GM19468 (cell line): ENCODE results near the gene PBX4.

ENCODE experiments used
- ATAC-seq: cut with Tn5 transposase; IDR thresholded peaks from one replicate; pipeline ENCODE4 v1.9.1; 2021; ENCODE audit warnings: mild to moderate bottlenecking, moderate library complexity, moderate number of reproducible peaks; ENCODE audit not compliant: unreplicated experiment; ENCODE audit errors: extremely low read depth

The PBX4 gene

DNA sequence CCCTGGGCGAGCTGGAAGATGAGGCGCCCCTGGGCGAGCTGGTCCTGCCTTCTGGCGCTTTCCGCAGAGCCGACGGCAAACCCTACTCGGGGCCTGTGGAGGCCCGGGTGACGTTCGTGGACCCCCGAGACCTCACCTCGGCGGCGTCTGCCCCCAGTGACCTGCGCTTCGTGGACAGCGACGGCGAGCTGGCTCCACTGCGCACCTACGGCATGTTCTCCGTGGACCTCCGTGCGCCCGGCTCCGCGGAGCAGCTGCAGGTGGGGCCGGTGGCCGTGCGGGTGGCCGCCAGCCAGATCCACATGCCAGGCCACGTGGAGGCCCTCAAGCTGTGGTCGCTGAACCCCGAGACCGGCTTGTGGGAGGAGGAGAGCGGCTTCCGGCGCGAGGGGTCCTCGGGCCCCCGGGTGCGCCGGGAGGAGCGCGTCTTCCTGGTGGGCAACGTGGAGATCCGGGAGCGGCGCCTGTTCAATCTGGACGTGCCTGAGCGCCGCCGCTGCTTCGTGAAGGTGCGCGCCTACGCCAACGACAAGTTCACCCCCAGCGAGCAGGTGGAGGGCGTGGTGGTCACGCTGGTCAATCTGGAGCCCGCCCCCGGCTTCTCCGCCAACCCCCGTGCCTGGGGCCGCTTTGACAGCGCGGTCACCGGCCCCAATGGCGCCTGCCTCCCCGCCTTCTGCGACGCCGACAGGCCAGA lies 74.1 kb downstream of the PBX4 start:
- ATAC-seq, result no peak

GRCh38 chr19:19543640-19544039 lies 74.8 kb downstream of the PBX4 start:
- ATAC-seq, result no peak

DNA sequence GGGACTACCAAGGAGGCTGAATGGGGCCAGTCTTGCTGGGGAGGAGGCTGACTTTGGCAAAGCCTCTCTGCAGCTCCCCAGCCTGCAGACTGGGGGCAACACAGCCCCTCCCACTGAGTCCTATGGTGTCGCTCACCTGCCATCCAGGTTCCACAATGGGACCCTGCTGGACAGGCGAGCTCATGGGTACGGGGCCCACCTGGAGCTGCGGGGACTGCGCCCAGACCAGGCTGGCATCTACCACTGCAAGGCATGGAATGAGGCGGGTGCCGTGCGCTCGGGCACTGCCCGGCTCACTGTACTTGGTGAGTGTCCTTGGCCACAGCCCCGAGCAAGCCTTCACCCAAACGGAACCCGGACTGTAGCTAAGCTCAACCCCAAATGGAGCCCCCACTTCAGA lies 75.4 kb downstream of the PBX4 start:
- no peak for ATAC-seq

GRCh38 chr19:19542507-19542906 lies 76.0 kb downstream of the PBX4 start:
- ATAC-seq, result no peak

- ATAC-seq, result no peak
Observed at GRCh38 chr19:19541616-19542015, 76.9 kb downstream of the PBX4 start.

DNA sequence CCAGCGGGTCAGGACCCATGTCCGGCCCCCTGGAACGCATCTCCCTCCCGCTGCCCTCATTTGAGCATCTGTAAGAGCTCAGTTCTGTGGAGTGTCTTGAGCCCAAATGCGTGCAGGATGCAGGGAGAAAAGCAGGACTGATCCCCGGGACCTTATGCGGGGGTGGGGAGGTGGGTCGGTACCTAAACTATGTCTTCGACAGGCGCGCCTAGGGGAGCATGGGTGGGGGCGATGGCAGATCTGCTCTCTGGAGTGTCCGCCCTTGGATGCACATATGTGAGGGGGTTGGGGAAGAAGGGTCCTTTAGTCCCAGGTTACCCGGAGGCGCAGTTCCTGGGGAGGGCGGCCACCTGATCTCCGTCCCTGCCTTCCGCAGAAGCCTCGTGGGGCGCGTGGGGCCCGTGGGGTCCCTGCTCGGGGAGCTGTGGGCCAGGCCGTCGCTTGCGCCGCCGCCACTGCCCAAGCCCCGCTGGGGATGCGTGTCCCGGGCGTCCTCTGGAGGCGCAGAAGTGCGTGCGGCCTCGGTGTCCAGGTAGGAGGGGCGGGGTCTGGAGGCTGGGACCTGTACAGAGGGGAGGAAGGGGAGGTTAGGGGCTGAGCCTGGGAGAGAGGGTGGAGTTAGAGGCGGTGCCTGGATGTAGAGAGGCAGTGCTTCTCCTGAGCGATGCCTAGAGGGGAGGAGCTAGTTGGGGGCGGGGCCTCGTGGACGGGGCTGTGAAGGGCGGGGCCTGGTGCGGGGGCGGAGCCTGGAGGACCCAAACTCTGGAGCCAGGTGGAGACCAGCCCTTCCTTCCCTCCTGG lies 77.6 kb downstream of the PBX4 start:
- no peak for ATAC-seq

- no peak for ATAC-seq
Observed at GRCh38 chr19:19540064-19540714, 78.3 kb downstream of the PBX4 start.

DNA sequence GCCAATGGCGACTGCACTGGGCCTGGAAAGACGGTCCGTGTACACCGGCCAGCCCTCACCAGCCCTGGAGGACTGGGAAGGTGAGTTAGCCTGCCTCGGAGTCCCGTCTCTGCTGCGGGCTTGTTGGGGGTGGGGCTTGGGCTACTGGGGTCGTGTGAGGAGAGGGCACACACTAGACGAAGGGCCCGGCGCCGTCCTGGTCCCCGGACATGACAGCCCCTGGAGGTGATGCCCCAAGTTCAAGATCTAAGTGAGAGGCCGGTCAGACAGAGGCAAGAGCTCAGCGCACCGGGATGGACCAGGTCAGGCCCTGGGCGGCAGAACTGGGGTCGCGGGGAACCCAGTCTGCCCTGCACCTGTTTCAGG lies 78.8 kb downstream of the PBX4 start:
- ATAC-seq, result no peak

DNA sequence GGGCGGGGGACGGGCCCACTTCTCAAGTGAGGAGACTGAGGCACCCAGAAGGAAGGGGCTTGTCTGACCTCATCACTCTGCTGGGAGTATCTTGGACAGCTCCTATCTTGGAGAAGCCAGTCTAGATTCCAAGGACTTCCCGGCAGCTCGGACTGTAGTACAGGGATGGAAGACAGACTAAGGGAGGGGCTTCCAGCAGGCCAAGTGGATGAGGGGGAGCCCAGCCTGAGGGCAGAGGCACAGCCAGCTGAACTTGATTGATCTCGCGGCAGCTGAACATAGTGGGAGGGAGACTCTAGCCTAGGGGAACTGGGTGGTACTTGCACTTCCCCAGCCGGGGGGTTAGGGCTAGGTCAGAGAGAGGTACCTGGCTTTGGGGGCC lies 79.7 kb downstream of the PBX4 start:
- ATAC-seq, result no peak

GRCh38 chr19:19538061-19538784 lies 80.3 kb downstream of the PBX4 start, which contains the start of gene CILP2:
Gene CILP2 (plus strand): TSS chr19:19538265. CDS start chr19:19538350, 85 bp downstream.
- no peak for ATAC-seq

DNA sequence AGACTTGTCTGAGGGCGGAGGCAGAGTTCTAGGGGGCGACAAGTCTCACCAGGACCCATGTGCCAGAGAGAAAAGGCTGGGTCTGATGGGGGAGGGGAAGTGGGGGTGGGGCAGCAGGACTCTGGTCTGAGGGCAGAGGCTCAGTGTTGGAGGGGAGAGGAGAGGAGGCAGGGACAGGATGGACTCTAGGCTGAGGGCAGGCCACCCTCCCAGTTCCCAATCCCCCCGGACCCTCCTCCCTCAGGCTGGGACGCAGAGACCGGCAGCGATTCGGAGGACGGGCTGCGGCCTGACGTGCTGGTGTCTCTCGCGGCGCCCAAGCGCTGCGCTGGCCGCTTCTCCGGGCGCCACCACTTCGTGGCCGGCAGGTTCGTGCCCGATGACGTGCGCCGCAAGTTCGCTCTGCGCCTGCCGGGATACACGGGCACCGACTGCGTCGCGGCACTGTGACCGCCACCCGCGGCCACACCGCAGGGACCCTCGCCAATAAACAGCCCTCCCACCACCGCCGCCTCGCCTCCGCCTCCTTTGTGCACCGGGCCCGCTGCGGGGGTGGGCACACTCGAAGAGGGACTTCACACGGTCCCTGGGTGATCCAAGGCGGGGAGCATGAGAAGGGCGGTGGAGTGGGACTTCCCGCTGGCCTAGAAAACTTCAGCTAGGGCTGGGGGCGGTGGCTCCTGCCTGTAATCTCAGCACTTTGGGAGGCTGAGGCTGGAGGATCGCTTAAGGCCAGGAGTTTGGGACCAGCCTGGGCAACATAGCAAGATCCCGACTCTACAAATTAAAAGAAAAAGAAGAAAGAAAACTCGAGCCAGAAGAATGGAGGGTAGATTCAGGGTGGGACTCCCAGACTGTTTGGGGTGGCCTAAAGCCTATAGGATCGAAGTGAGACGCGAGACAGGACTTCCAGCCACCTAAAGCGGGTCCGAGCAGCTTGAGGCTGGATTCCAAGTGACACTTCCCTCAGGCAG lies 81.1 kb downstream of the PBX4 start:
- no peak for ATAC-seq

DNA sequence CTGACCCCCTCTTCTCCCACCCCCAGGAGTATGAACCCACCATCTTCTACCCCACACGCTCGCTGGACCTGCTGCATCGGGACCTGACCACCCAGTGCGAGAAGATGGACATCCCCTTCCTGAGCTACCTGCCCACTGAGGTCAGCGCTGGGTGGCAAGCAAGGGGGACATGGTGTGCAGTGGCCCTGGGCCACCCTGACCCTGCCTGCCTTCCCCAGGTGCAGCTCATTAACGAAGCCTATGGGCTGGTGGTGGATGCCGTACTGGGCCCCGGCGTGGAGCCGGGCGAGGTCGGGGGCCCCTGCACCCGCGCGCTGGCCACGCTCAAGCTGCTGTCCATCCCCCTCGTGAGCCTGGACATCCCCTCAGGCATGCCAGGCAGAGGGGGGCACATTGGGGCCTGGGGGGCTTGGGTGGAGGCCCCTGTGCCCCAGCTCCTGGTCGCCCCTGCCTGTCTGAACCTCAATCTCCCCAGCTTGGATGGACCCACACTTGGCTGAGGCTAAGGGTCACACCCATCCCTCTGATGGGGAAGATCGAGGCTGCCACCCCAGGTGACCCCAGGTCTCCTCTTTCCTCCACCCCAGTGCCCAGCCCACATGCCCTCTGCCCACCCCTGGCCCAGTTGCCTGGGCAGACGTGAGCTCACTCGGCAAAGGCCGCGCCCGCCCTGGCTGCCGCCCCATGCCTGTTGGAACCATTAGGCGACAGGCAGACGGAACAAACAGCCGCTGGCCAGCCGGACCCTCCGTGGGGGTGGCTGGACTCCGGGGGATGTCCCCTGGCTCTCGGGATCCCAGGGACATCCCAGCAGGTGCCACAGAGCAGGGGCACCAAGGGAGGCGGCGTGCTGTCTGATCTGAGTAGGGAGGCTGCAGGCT lies 82.9 kb downstream of the PBX4 start:
- no peak for ATAC-seq

DNA sequence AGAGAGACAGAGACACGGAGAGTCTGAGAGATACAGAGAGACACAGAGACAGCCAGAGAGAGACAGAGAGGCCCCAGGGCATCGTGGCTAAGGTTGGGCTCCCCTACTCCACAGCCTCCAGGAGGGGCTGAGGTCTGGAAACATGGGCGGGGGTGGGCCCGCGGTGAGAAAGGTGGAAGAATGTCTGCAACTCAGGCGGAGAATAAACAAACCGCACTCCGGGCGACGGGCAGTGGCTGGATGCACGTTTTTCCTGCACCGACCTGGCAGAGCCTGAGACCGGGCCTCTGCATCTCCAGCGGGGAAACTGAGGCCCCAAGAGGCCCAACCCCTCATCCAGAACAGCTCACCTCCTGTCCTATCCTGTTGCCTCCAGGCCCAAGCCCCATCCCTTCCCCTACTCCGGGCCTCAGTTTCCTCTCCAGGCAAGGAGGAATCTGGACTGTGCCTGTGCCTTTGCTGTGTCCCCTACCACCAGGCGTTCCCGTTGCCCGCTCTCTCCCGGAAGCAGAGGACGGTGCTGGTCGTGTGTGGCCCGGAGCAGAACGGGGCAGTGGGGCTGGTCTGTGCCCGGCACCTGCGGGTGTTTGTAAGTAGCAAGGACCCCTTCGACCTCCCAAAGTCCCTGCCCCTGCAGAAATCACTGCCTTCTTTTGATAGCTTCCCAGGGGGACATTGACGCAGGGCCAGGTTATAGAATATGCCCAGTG lies 83.8 kb downstream of the PBX4 start:
- ATAC-seq, result no peak

- no peak for ATAC-seq
Observed at GRCh38 chr19:19533841-19534240, 84.6 kb downstream of the PBX4 start.

DNA sequence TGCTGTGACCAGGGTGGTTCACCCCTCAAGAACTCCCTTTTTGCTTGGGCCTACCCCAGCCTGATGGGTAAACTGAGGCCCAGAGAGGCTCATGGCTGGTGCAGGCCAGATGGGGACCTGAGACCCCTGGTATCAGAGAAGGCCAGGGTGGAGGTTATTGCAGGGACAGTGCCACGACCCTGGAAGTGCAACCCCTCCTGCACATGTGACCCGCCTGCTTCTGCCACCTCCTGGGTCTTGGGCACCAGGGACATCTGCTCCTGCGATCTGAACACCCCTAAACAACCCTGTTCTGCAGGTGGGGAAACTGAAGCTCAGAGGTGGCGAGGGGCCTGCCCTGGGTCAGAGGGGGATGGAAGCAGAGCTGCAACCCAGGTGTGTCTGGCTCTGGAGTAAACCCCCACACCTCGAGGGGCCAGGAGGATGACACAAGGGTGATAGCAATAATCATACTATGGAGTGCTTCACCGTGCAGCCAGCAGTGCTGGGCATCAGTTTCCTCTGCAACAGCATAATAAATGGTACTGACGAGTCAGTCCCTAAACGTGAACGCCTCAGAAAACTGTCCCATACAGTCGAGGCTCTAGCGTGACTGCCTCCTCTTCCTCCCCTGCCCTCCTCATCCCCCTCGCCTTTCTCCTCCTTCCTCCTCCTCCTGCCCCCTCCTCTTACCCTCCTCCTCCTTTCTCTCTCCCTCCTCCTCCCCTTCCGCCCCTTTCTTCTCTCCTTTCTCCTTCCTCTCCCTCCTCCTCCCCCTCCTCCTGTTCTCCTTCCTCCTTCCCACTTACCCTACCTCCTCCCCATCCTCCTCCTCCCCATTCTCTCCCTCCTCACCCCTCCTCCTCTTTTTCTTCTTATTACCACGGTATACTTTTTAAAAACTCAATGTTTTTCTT lies 85.4 kb downstream of the PBX4 start:
- no peak for ATAC-seq

GRCh38 chr19:19531951-19532805 lies 86.3 kb downstream of the PBX4 start:
- no peak for ATAC-seq
